Stimulated activated CD4-positive, alpha-beta T cell treated with anti-CD3 and anti-CD28 coated beads, Interleukin-2, amount 100 ng/mL, for 48 hours (primary cell): ENCODE measurements around the gene DACT2.

ENCODE experiments used
- DNase-seq, 2 donors: peaks; one replicate each; pipeline ENCODE4 v3.0.0-alpha.2; 2020

Gene DACT2

GRCh38 chr6:168349718-168350210 is 30.2 kb upstream of the DACT2 start:
- DNase-seq, result no peak

GRCh38 chr6:168348186-168348585 is 28.6 kb upstream of the DACT2 start:
- no peak for DNase-seq

GRCh38 chr6:168347615-168348014 is 28.0 kb upstream of the DACT2 start:
- DNase-seq, result no peak

GRCh38 chr6:168347053-168347452 is 27.5 kb upstream of the DACT2 start:
- DNase-seq, result no peak

- no peak for DNase-seq
Observed at GRCh38 chr6:168345896-168346754, 26.5 kb upstream of the DACT2 start.

GRCh38 chr6:168345266-168345665 is 25.7 kb upstream of the DACT2 start:
- no peak for DNase-seq

GRCh38 chr6:168344338-168344737 is 24.8 kb upstream of the DACT2 start:
- no peak for DNase-seq

GRCh38 chr6:168343239-168344150 is 23.9 kb upstream of the DACT2 start:
- DNase-seq, result no peak

- DNase-seq, result no peak
Observed at GRCh38 chr6:168342636-168343035, 23.1 kb upstream of the DACT2 start.

- DNase-seq, result no peak
Observed at GRCh38 chr6:168341280-168341900, 21.8 kb upstream of the DACT2 start.

- DNase-seq, result no peak
Observed at GRCh38 chr6:168340819-168341218, 21.2 kb upstream of the DACT2 start.

GRCh38 chr6:168338777-168339176 is 19.2 kb upstream of the DACT2 start:
- DNase-seq, result no peak

- no peak for DNase-seq
Observed at GRCh38 chr6:168336967-168337366, 17.4 kb upstream of the DACT2 start.

- DNase-seq, result no peak
Observed at GRCh38 chr6:168333989-168334388, 14.4 kb upstream of the DACT2 start.

- DNase-seq, result no peak
Observed at GRCh38 chr6:168333491-168333890, 13.9 kb upstream of the DACT2 start.

GRCh38 chr6:168333039-168333438 is 13.5 kb upstream of the DACT2 start:
- no peak for DNase-seq

GRCh38 chr6:168332020-168332419 is 12.4 kb upstream of the DACT2 start:
- no peak for DNase-seq

GRCh38 chr6:168331058-168331457 is 11.5 kb upstream of the DACT2 start:
- DNase-seq, result no peak

- DNase-seq, result no peak
Observed at GRCh38 chr6:168330403-168330802, 10.8 kb upstream of the DACT2 start.

GRCh38 chr6:168328086-168328485 is 8.5 kb upstream of the DACT2 start:
- no peak for DNase-seq

- no peak for DNase-seq
Observed at GRCh38 chr6:168326294-168327261, 7.0 kb upstream of the DACT2 start.

- DNase-seq, result no peak
Observed at GRCh38 chr6:168322966-168323365, 3.4 kb upstream of the DACT2 start.
